T-helper 1 cell treated with Interleukin-12 subunit alpha and Interleukin-12 subunit beta and Interleukin-4 antibody, amounts not matched to agents 30 μg/mL and 1 μg/mL, for 36 hours (primary cell): ENCODE measurements around the gene CDIP1.

ENCODE experiments used
- H3K27ac Mint-ChIP-seq: one replicate; pipeline ENCODE4 v1.8.0; 2021; ENCODE audit warnings: mild to moderate bottlenecking, mixed read lengths
- H3K27me3 Mint-ChIP-seq: one replicate; pipeline ENCODE4 v1.8.0; 2021; ENCODE audit warnings: low read depth, mixed read lengths
- H3K36me3 Mint-ChIP-seq: one replicate; pipeline ENCODE4 v1.8.0; 2021; ENCODE audit warnings: low read depth, mixed read lengths
- H3K4me1 Mint-ChIP-seq: one replicate; pipeline ENCODE4 v1.8.0; 2021; ENCODE audit warnings: low read depth, mixed read lengths
- H3K4me3 Mint-ChIP-seq: one replicate; pipeline ENCODE4 v1.8.0; 2021; ENCODE audit warnings: mild to moderate bottlenecking, moderate library complexity, mixed read lengths
- H3K9me3 Mint-ChIP-seq: one replicate; pipeline ENCODE4 v1.8.0; 2021; ENCODE audit warnings: mixed read lengths

The CDIP1 gene

GRCh38 chr16:4557973-4558372, 19.4 kb upstream of the CDIP1 start:
- Mint-ChIP-seq H3K9me3 (no peaks in the 10 kb centered on the region), H3K4me1 (no peaks in the 10 kb centered on the region), H3K36me3 (no peaks in the 10 kb centered on the region), H3K4me3 (no peak overlapping the region), H3K27me3 (peaks cover 5% of the 10 kb centered on the region), H3K27ac (no peak overlapping the region)

- Mint-ChIP-seq H3K9me3 (no peaks in the 10 kb centered on the region), H3K36me3 (no peaks in the 10 kb centered on the region), H3K4me1 (no peaks in the 10 kb centered on the region), H3K4me3 (no peak overlapping the region), H3K27me3 (peaks cover 5% of the 10 kb centered on the region), H3K27ac (no peak overlapping the region)
Observed at GRCh38 chr16:4556580-4556979, 18.0 kb upstream of the CDIP1 start.

GRCh38 chr16:4556112-4556511, 17.5 kb upstream of the CDIP1 start, which contains the start of gene C16orf96:
C16orf96 (plus strand) TSS chr16:4556340; CDS start chr16:4556490, 150 bp downstream.
- H3K27ac Mint-ChIP-seq, result no peak within 1 kb of the TSS

GRCh38 chr16:4552541-4552940, 14.0 kb upstream of the CDIP1 start:
- Mint-ChIP-seq H3K36me3 (no peaks in the 10 kb centered on the region), H3K27me3 (no peaks in the 10 kb centered on the region), H3K4me1 (peaks cover 4% of the 10 kb centered on the region)

More at GRCh38 chr16:4556112-4556511, 17.5 kb upstream of the CDIP1 start, which contains the start of gene C16orf96:
- H3K4me1 Mint-ChIP-seq, result no peaks in the 10 kb centered on the region
- H3K27me3 Mint-ChIP-seq, result peaks cover 5% of the 10 kb centered on the region
- no peaks in the 10 kb centered on the region for H3K36me3 Mint-ChIP-seq
- H3K4me3 Mint-ChIP-seq, result no peak within 1 kb of the TSS
- no peaks in the 10 kb centered on the region for H3K9me3 Mint-ChIP-seq

GRCh38 chr16:4550591-4550990, 12.0 kb upstream of the CDIP1 start:
- H3K27ac Mint-ChIP-seq, result no peak overlapping the region
- no peaks in the 10 kb centered on the region for H3K36me3 Mint-ChIP-seq
- no peak overlapping the region for H3K4me3 Mint-ChIP-seq
- H3K27me3 Mint-ChIP-seq, result peaks cover 2% of the 10 kb centered on the region
- no peaks in the 10 kb centered on the region for H3K9me3 Mint-ChIP-seq
- H3K4me1 Mint-ChIP-seq, result peaks cover 4% of the 10 kb centered on the region

More at GRCh38 chr16:4552541-4552940, 14.0 kb upstream of the CDIP1 start:
- Mint-ChIP-seq H3K4me3 (no peak overlapping the region), H3K27ac (no peak overlapping the region), H3K9me3 (no peaks in the 10 kb centered on the region)

GRCh38 chr16:4548124-4548523, 9.6 kb upstream of the CDIP1 start:
- no peaks in the 10 kb centered on the region for H3K36me3 Mint-ChIP-seq
- no peaks in the 10 kb centered on the region for H3K9me3 Mint-ChIP-seq
- peaks cover 4% of the 10 kb centered on the region for H3K4me1 Mint-ChIP-seq
- no peak overlapping the region for H3K4me3 Mint-ChIP-seq
- no peak overlapping the region for H3K27ac Mint-ChIP-seq
- H3K27me3 Mint-ChIP-seq, result peaks cover 13% of the 10 kb centered on the region

GRCh38 chr16:4544473-4544872, 5.9 kb upstream of the CDIP1 start:
- no peak overlapping the region for H3K27ac Mint-ChIP-seq
- H3K9me3 Mint-ChIP-seq, result peaks cover 8% of the 10 kb centered on the region
- peaks cover 5% of the 10 kb centered on the region for H3K36me3 Mint-ChIP-seq
- H3K4me1 Mint-ChIP-seq, result peaks cover 5% of the 10 kb centered on the region
- no peak overlapping the region for H3K4me3 Mint-ChIP-seq
- H3K27me3 Mint-ChIP-seq, result peaks cover 23% of the 10 kb centered on the region

- Mint-ChIP-seq H3K27ac (peak overlapping the region; percentile 41), H3K9me3 (peaks cover 8% of the 10 kb centered on the region), H3K4me3 (no peak overlapping the region), H3K27me3 (peaks cover 19% of the 10 kb centered on the region), H3K36me3 (peaks cover 10% of the 10 kb centered on the region), H3K4me1 (peaks cover 22% of the 10 kb centered on the region)
Observed at GRCh38 chr16:4539716-4540284, 1.2 kb upstream of the CDIP1 start.

GRCh38 chr16:4537376-4538343, 913 bp downstream of the CDIP1 start:
- Mint-ChIP-seq H3K27ac (peak overlapping the region; percentile 72), H3K4me3 (peak overlapping the region; percentile 76), H3K4me1 (peaks cover 25% of the 10 kb centered on the region), H3K36me3 (peaks cover 17% of the 10 kb centered on the region), H3K9me3 (peaks cover 8% of the 10 kb centered on the region), H3K27me3 (peaks cover 11% of the 10 kb centered on the region)

GRCh38 chr16:4536391-4537106, 2.0 kb downstream of the CDIP1 start:
- Mint-ChIP-seq H3K27ac (no peak overlapping the region), H3K4me1 (peaks cover 25% of the 10 kb centered on the region), H3K36me3 (peaks cover 26% of the 10 kb centered on the region), H3K27me3 (peaks cover 11% of the 10 kb centered on the region), H3K9me3 (peaks cover 8% of the 10 kb centered on the region), H3K4me3 (peak overlapping the region; percentile 76)

GRCh38 chr16:4535627-4536108, 2.9 kb downstream of the CDIP1 start:
- H3K4me1 Mint-ChIP-seq, result peaks cover 25% of the 10 kb centered on the region
- peaks cover 26% of the 10 kb centered on the region for H3K36me3 Mint-ChIP-seq
- peak overlapping the region; percentile 32 for H3K27ac Mint-ChIP-seq
- H3K27me3 Mint-ChIP-seq, result peaks cover 11% of the 10 kb centered on the region
- peaks cover 8% of the 10 kb centered on the region for H3K9me3 Mint-ChIP-seq
- peak overlapping the region; percentile 8 for H3K4me3 Mint-ChIP-seq

GRCh38 chr16:4534151-4534790, 4.3 kb downstream of the CDIP1 start:
- peaks cover 23% of the 10 kb centered on the region for H3K36me3 Mint-ChIP-seq
- peak overlapping the region; percentile 37 for H3K27ac Mint-ChIP-seq
- peaks cover 32% of the 10 kb centered on the region for H3K4me1 Mint-ChIP-seq
- no peak overlapping the region for H3K4me3 Mint-ChIP-seq
- H3K27me3 Mint-ChIP-seq, result peaks cover 6% of the 10 kb centered on the region
- no peaks in the 10 kb centered on the region for H3K9me3 Mint-ChIP-seq

GRCh38 chr16:4533490-4533889, 5.1 kb downstream of the CDIP1 start:
- no peaks in the 10 kb centered on the region for H3K9me3 Mint-ChIP-seq
- peaks cover 37% of the 10 kb centered on the region for H3K4me1 Mint-ChIP-seq
- peaks cover 19% of the 10 kb centered on the region for H3K36me3 Mint-ChIP-seq
- no peak overlapping the region for H3K4me3 Mint-ChIP-seq
- H3K27ac Mint-ChIP-seq, result no peak overlapping the region
- H3K27me3 Mint-ChIP-seq, result peaks cover 6% of the 10 kb centered on the region

- no peak overlapping the region for H3K4me3 Mint-ChIP-seq
- H3K9me3 Mint-ChIP-seq, result no peaks in the 10 kb centered on the region
- H3K36me3 Mint-ChIP-seq, result peaks cover 19% of the 10 kb centered on the region
- H3K27ac Mint-ChIP-seq, result no peak overlapping the region
- H3K27me3 Mint-ChIP-seq, result peaks cover 3% of the 10 kb centered on the region
- peaks cover 45% of the 10 kb centered on the region for H3K4me1 Mint-ChIP-seq
Observed at GRCh38 chr16:4532238-4532637, 6.3 kb downstream of the CDIP1 start.
